ENCODE measurements around the gene HSD17B1. TPM values are rescaled to one million over a fixed set of nuclear protein-coding genes. Genes with fewer than 3 reads are reported as not detected.

HSD17B1 gene
- total RNA-seq, 1 donor from 2014 or later: 3.9 TPM

Other genes starting within 250 kb of the HSD17B1 start
- 111 TPM for gene STAT3, start 164.5 kb upstream of the HSD17B1 start, total RNA-seq (ENCODE audit: insufficient read depth, low replicate concordance)
- 759 TPM for gene CAVIN1, start 129.7 kb upstream of the HSD17B1 start, total RNA-seq (ENCODE audit: insufficient read depth, low replicate concordance)
- gene ATP6V0A1, start 94.0 kb upstream of the HSD17B1 start, total RNA-seq (ENCODE audit: insufficient read depth, low replicate concordance): 55.9 TPM
- 26.2 TPM for gene NAGLU, start 16.7 kb upstream of the HSD17B1 start, total RNA-seq (ENCODE audit: insufficient read depth, low replicate concordance)
- gene COASY, start 9.2 kb downstream of the HSD17B1 start, total RNA-seq (ENCODE audit: insufficient read depth, low replicate concordance): 8.2 TPM
- gene MLX, start 14.2 kb downstream of the HSD17B1 start, total RNA-seq (ENCODE audit: insufficient read depth, low replicate concordance): 22.6 TPM
- gene PSMC3IP, start 24.8 kb downstream of the HSD17B1 start, total RNA-seq (ENCODE audit: insufficient read depth, low replicate concordance): 1.2 TPM
- gene RETREG3, start 56.5 kb downstream of the HSD17B1 start, total RNA-seq (ENCODE audit: insufficient read depth, low replicate concordance): 62.4 TPM
- 23.8 TPM for gene TUBG1, start 56.8 kb downstream of the HSD17B1 start, total RNA-seq (ENCODE audit: insufficient read depth, low replicate concordance)
- gene TUBG2, start 106.4 kb downstream of the HSD17B1 start, total RNA-seq (ENCODE audit: insufficient read depth, low replicate concordance): 21.4 TPM
- 11.3 TPM for gene PLEKHH3, start 124.1 kb downstream of the HSD17B1 start, total RNA-seq (ENCODE audit: insufficient read depth, low replicate concordance)
- gene CCR10, start 128.9 kb downstream of the HSD17B1 start, total RNA-seq (ENCODE audit: insufficient read depth, low replicate concordance): 6.5 TPM
- 5.1 TPM for gene CNTNAP1, start 129.6 kb downstream of the HSD17B1 start, total RNA-seq (ENCODE audit: insufficient read depth, low replicate concordance)
- gene EZH1, start 192.1 kb downstream of the HSD17B1 start, total RNA-seq (ENCODE audit: insufficient read depth, low replicate concordance): 43.6 TPM
- gene RAMP2, start 208.3 kb downstream of the HSD17B1 start, total RNA-seq (ENCODE audit: insufficient read depth, low replicate concordance): 0.96 TPM
- gene VPS25, start 220.5 kb downstream of the HSD17B1 start, total RNA-seq (ENCODE audit: insufficient read depth, low replicate concordance): 33.2 TPM
- not detected for gene WNK4, start 227.7 kb downstream of the HSD17B1 start, total RNA-seq (ENCODE audit: insufficient read depth, low replicate concordance)
- 47.2 TPM for gene COA3, start 245.8 kb downstream of the HSD17B1 start, total RNA-seq (ENCODE audit: insufficient read depth, low replicate concordance)
- 0.96 TPM for gene CNTD1, start 245.9 kb downstream of the HSD17B1 start, total RNA-seq (ENCODE audit: insufficient read depth, low replicate concordance)

All from umbilical cord (tissue), 1 donor.